WTC11 (cell line): ENCODE data around the gene KIF27. TPM values are rescaled to one million over a fixed set of nuclear protein-coding genes. Genes with fewer than 3 reads are reported as not detected.

Experiments
- ATAC-seq: fragments of 200-7000 bp; cut with Tn5 transposase; 2 replicates; pipeline ENCODE4 v1.10.0; 2021; ENCODE audit warnings: mild to moderate bottlenecking, moderate library complexity
- CTCF ChIA-PET: fragments of 300-600 bp; sonication (Branson Sonifier 250); formaldehyde crosslinking; loops from one replicate; lab custom pipeline; 2021; ENCODE audit warnings: antibody characterized with exemption; lab: Charles Lee
- POLR2A ChIA-PET: fragments of 350-600 bp; sonication (Branson Sonifier 250); formaldehyde crosslinking; loops from one replicate; lab custom pipeline; 2021; ENCODE audit warnings: antibody characterized with exemption; lab: Charles Lee
- DNase-seq: peaks from one replicate; pipeline ENCODE4 v3.0.0; 2021; ENCODE audit warnings: low spot score
- H3K27ac Mint-ChIP-seq: 2 replicates; pipeline ENCODE4 v1.8.0; 2021; ENCODE audit warnings: mixed read lengths
- H3K27me3 Mint-ChIP-seq: 2 replicates; pipeline ENCODE4 v1.8.0; 2021; ENCODE audit warnings: low read depth, mild to moderate bottlenecking, moderate library complexity, mixed read lengths
- H3K36me3 Mint-ChIP-seq: 2 replicates; pipeline ENCODE4 v1.8.0; 2021; ENCODE audit warnings: mixed read lengths
- H3K4me1 Mint-ChIP-seq: 2 replicates; pipeline ENCODE4 v1.8.0; 2022; ENCODE audit warnings: mixed read lengths
- H3K4me3 Mint-ChIP-seq: 2 replicates; pipeline ENCODE4 v1.8.0; 2021; ENCODE audit warnings: mild to moderate bottlenecking, moderate library complexity, mixed read lengths
- H3K9me3 Mint-ChIP-seq: 2 replicates; pipeline ENCODE4 v1.8.0; 2021; ENCODE audit warnings: mixed read lengths
- AFF4 ChIP-seq: sonication (generic); formaldehyde crosslinking; IDR thresholded peaks from 2 replicates; pipeline ENCODE4 v1.8.1; 2023; ENCODE audit warnings: mild to moderate bottlenecking, missing genetic modification reagents, borderline replicate concordance
- ATF1 ChIP-seq: sonication (generic); formaldehyde crosslinking; IDR thresholded peaks from 2 replicates; pipeline ENCODE4 v1.8.1; 2023; ENCODE audit warnings: mild to moderate bottlenecking, moderate library complexity, missing genetic modification reagents
- ELF4 ChIP-seq: sonication (generic); formaldehyde crosslinking; IDR thresholded peaks from 2 replicates; pipeline ENCODE4 v1.8.1; 2022; ENCODE audit warnings: low read depth, mild to moderate bottlenecking, moderate library complexity, missing genetic modification reagents
- EMX1 ChIP-seq: fragments of 250-450 bp; sonication (Bioruptor Pico); IDR thresholded peaks from 2 replicates; pipeline ENCODE4 v1.8.0; 2021; ENCODE audit warnings: mild to moderate bottlenecking
- HMGA2 ChIP-seq: fragments of 250-450 bp; sonication (Bioruptor Pico); IDR thresholded peaks from 2 replicates; pipeline ENCODE4 v1.4.0; 2021; ENCODE audit warnings: mild to moderate bottlenecking, moderate library complexity
- JAZF1 ChIP-seq: fragments of 250-450 bp; sonication (Bioruptor Pico); IDR thresholded peaks from 2 replicates; pipeline ENCODE4 v1.9.0; 2021; ENCODE audit warnings: moderate library complexity, mild to moderate bottlenecking, inconsistent platforms
- NFYB ChIP-seq: sonication (generic); formaldehyde crosslinking; conservative IDR thresholded peaks from 2 replicates; pipeline ENCODE4 v1.8.0; 2022; ENCODE audit warnings: low read depth, missing genetic modification reagents
- NR2C2 ChIP-seq: sonication (generic); formaldehyde crosslinking; IDR thresholded peaks from 2 replicates; pipeline ENCODE4 v1.8.0; 2022; ENCODE audit warnings: mild to moderate bottlenecking, missing genetic modification reagents
- OVOL2 ChIP-seq: fragments of 250-450 bp; sonication (Bioruptor Pico); IDR thresholded peaks from 2 replicates; pipeline ENCODE4 v1.9.0; 2021; ENCODE audit warnings: mild to moderate bottlenecking, borderline replicate concordance
- SP1 ChIP-seq: sonication (generic); formaldehyde crosslinking; conservative IDR thresholded peaks from 2 replicates; pipeline ENCODE4 v1.8.1; 2022; ENCODE audit warnings: missing genetic modification reagents
- TP53 ChIP-seq: sonication (generic); formaldehyde crosslinking; IDR thresholded peaks from 2 replicates; pipeline ENCODE4 v1.8.1; 2023; ENCODE audit warnings: mild to moderate bottlenecking, missing genetic modification reagents
- ZBTB21 ChIP-seq: sonication (generic); formaldehyde crosslinking; IDR thresholded peaks from 2 replicates; pipeline ENCODE4 v1.8.1; 2023; ENCODE audit warnings: mild to moderate bottlenecking, missing genetic modification reagents, borderline replicate concordance
- ZNF121 ChIP-seq: sonication (generic); formaldehyde crosslinking; IDR thresholded peaks from 2 replicates; pipeline ENCODE4 v1.8.0; 2023; ENCODE audit warnings: missing genetic modification reagents
- ZNF138 ChIP-seq: sonication (generic); formaldehyde crosslinking; conservative IDR thresholded peaks from 2 replicates; pipeline ENCODE4 v1.8.1; 2022; ENCODE audit warnings: mild to moderate bottlenecking, moderate library complexity, missing genetic modification reagents
- ZNF263 ChIP-seq: sonication (generic); formaldehyde crosslinking; IDR thresholded peaks from 2 replicates; pipeline ENCODE4 v1.8.1; 2022; ENCODE audit warnings: low read depth, mild to moderate bottlenecking, moderate library complexity, missing genetic modification reagents
- ZNF423 ChIP-seq: fragments of 250-450 bp; sonication (Bioruptor Pico); IDR thresholded peaks from 2 replicates; pipeline ENCODE4 v2.1.2; 2022; ENCODE audit warnings: mild to moderate bottlenecking, moderate library complexity
- ZNF532 ChIP-seq: fragments of 250-450 bp; sonication (Bioruptor Pico); IDR thresholded peaks from 2 replicates; pipeline ENCODE4 v1.9.0; 2021; ENCODE audit warnings: mild to moderate bottlenecking, borderline replicate concordance
- total RNA-seq: library from RNA; stranded (reverse); gene quantifications from 3 replicates; pipeline ENCODE4 v1.2.3, GENCODE V29; 2021
- TF ChIP-seq, protein P1 (sequence below): fragments of 200-600 bp; IDR thresholded peaks from 2 replicates; pipeline ENCODE4 v1.8.0; 2022; ENCODE audit warnings: antibody characterized with exemption
- TF ChIP-seq, protein P2 (sequence below): fragments of 250-450 bp; sonication (Bioruptor Pico); IDR thresholded peaks from 2 replicates; pipeline ENCODE4 v1.8.0; 2021; ENCODE audit warnings: mild to moderate bottlenecking
- TF ChIP-seq, protein P3 (sequence below): sonication (generic); formaldehyde crosslinking; IDR thresholded peaks from 2 replicates; pipeline ENCODE4 v1.8.0; 2022; ENCODE audit warnings: mild to moderate bottlenecking, missing genetic modification reagents
- TF ChIP-seq, protein P4 (sequence below): sonication (generic); formaldehyde crosslinking; IDR thresholded peaks from 2 replicates; pipeline ENCODE4 v1.8.0; 2023; ENCODE audit warnings: missing genetic modification reagents
- TF ChIP-seq, protein P5 (sequence below): sonication (generic); formaldehyde crosslinking; IDR thresholded peaks from 2 replicates; pipeline ENCODE4 v1.8.1; 2022; ENCODE audit warnings: low read depth, mild to moderate bottlenecking, moderate library complexity, missing genetic modification reagents, borderline replicate concordance

Gene KIF27
- total RNA-seq, 1 experiment from 2014 or later, result 3.9 TPM

- no peak overlapping the region for H3K4me3 Mint-ChIP-seq
- TF ChIP-seq OVOL2 (CRISPR knock-in tag) (no peak), SP1 (CRISPR knock-in tag) (no peak), ZNF121 (CRISPR knock-in tag) (no peak), AFF4 (CRISPR knock-in tag) (no peak), TP53 (CRISPR knock-in tag) (no peak)
- TF ChIP-seq, protein P1, sequence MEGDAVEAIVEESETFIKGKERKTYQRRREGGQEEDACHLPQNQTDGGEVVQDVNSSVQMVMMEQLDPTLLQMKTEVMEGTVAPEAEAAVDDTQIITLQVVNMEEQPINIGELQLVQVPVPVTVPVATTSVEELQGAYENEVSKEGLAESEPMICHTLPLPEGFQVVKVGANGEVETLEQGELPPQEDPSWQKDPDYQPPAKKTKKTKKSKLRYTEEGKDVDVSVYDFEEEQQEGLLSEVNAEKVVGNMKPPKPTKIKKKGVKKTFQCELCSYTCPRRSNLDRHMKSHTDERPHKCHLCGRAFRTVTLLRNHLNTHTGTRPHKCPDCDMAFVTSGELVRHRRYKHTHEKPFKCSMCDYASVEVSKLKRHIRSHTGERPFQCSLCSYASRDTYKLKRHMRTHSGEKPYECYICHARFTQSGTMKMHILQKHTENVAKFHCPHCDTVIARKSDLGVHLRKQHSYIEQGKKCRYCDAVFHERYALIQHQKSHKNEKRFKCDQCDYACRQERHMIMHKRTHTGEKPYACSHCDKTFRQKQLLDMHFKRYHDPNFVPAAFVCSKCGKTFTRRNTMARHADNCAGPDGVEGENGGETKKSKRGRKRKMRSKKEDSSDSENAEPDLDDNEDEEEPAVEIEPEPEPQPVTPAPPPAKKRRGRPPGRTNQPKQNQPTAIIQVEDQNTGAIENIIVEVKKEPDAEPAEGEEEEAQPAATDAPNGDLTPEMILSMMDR, result no peak
- TF ChIP-seq, protein P2, sequence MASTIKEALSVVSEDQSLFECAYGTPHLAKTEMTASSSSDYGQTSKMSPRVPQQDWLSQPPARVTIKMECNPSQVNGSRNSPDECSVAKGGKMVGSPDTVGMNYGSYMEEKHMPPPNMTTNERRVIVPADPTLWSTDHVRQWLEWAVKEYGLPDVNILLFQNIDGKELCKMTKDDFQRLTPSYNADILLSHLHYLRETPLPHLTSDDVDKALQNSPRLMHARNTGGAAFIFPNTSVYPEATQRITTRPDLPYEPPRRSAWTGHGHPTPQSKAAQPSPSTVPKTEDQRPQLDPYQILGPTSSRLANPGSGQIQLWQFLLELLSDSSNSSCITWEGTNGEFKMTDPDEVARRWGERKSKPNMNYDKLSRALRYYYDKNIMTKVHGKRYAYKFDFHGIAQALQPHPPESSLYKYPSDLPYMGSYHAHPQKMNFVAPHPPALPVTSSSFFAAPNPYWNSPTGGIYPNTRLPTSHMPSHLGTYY (CRISPR knock-in tag), result no peak
- TF ChIP-seq, all 79 proteins: peak for 0
- ChIA-PET CTCF (no interaction called here), POLR2A (no interaction called here)
- H3K27ac Mint-ChIP-seq, result no peak overlapping the region
- H3K36me3 Mint-ChIP-seq, result no peaks in the 10 kb centered on the region
- H3K4me1 Mint-ChIP-seq, result peaks cover 12% of the 10 kb centered on the region
- no peaks in the 10 kb centered on the region for H3K27me3 Mint-ChIP-seq
- no peaks in the 10 kb centered on the region for H3K9me3 Mint-ChIP-seq
- no peak for ATAC-seq
- no peak for DNase-seq
Observed at GRCh38 chr9:83932011-83932410, 10.8 kb upstream of the KIF27 start.

DNA sequence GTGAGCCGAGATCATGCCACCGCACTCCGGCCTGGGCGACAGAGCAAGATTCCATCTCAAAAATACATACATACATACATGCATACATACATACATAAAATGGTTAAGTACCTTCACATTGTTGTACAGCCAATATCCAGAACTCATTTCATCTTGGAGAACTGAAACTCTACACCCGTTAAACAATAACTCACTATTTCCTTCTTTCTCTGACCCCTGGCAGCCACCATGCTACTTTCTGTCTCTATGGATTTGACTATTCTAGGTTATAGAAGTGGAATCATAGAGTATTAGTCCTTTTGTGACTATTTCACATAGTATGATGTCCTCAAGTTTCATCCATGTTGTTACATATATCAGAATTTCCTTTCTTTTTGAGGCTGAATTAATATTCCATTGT, 9.6 kb upstream of the KIF27 start:
- no peak for DNase-seq
- no peak overlapping the region for H3K27ac Mint-ChIP-seq
- no peaks in the 10 kb centered on the region for H3K36me3 Mint-ChIP-seq
- ChIA-PET POLR2A (no interaction called here), CTCF (no interaction called here)
- H3K4me1 Mint-ChIP-seq, result peaks cover 12% of the 10 kb centered on the region
- H3K4me3 Mint-ChIP-seq, result no peak overlapping the region
- ATAC-seq, result no peak
- H3K27me3 Mint-ChIP-seq, result no peaks in the 10 kb centered on the region
- no peaks in the 10 kb centered on the region for H3K9me3 Mint-ChIP-seq
- TF ChIP-seq, protein P3, sequence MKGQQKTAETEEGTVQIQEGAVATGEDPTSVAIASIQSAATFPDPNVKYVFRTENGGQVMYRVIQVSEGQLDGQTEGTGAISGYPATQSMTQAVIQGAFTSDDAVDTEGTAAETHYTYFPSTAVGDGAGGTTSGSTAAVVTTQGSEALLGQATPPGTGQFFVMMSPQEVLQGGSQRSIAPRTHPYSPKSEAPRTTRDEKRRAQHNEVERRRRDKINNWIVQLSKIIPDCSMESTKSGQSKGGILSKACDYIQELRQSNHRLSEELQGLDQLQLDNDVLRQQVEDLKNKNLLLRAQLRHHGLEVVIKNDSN (CRISPR knock-in tag), result no peak
- TF ChIP-seq ATF1 (CRISPR knock-in tag), result no peak
- TF ChIP-seq ELF4 (CRISPR knock-in tag), result no peak
- no peak for TF ChIP-seq NFYB (CRISPR knock-in tag)
- no peak for TF ChIP-seq JAZF1 (CRISPR knock-in tag)
- TF ChIP-seq HMGA2 (CRISPR knock-in tag), result no peak
- no peak for TF ChIP-seq ZBTB21
- TF ChIP-seq ZNF263, result no peak
- no peak for TF ChIP-seq OVOL2 (CRISPR knock-in tag)
- no peak for TF ChIP-seq ZNF138
- no peak for TF ChIP-seq ZNF532
- TF ChIP-seq ZNF423 (CRISPR knock-in tag), result no peak
- TF ChIP-seq, protein P4, sequence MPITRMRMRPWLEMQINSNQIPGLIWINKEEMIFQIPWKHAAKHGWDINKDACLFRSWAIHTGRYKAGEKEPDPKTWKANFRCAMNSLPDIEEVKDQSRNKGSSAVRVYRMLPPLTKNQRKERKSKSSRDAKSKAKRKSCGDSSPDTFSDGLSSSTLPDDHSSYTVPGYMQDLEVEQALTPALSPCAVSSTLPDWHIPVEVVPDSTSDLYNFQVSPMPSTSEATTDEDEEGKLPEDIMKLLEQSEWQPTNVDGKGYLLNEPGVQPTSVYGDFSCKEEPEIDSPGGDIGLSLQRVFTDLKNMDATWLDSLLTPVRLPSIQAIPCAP (CRISPR knock-in tag), result no peak
- TF ChIP-seq, protein P5, sequence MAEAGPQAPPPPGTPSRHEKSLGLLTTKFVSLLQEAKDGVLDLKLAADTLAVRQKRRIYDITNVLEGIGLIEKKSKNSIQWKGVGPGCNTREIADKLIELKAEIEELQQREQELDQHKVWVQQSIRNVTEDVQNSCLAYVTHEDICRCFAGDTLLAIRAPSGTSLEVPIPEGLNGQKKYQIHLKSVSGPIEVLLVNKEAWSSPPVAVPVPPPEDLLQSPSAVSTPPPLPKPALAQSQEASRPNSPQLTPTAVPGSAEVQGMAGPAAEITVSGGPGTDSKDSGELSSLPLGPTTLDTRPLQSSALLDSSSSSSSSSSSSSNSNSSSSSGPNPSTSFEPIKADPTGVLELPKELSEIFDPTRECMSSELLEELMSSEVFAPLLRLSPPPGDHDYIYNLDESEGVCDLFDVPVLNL, result no peak
- TF ChIP-seq NR2C2 (CRISPR knock-in tag), result no peak
- TF ChIP-seq EMX1, result no peak
